ENCODE data around the gene CYREN. TPM values are rescaled to one million over a fixed set of nuclear protein-coding genes. Genes with fewer than 3 reads are reported as not detected.

CYREN gene
- polyA plus RNA-seq, 2 of the 4 experiments (the other 2 are of a cell fraction): 59.3 to 70.4 TPM

DNA sequence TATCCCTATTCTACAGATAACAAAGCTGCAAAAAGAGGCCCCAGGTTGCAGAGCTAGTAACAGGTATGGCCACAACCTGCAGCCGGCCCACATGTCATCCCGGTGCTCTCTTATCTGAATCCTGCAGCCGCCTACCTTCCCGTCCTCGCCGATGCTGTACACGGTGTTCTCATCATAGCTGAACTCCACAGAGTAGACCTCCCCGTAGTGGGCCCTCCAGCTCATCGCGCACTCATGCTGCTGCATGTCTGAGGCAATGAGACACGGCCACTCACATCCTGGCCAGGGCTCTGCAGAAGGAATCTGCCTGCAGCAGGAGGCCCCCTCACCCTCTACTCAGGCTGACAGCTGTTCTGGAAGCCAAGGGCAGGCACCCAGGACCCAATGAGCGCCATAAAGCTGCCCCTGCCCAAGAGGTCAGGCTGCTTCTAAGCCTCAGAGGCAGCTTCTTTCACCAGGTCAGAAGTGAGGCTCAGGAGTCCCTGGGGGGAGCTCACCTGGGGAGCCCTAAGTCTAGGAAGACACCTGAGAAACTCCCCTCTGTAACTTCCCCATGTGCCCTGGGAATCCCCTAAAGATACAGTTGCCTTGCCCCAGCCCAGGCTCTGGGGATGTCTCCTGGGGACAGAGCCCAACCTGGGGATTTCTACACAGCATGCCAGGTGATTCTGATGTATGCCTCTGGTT, 17.9 kb upstream of the CYREN start (continued):
- TF ChIP-seq, protein P1, sequence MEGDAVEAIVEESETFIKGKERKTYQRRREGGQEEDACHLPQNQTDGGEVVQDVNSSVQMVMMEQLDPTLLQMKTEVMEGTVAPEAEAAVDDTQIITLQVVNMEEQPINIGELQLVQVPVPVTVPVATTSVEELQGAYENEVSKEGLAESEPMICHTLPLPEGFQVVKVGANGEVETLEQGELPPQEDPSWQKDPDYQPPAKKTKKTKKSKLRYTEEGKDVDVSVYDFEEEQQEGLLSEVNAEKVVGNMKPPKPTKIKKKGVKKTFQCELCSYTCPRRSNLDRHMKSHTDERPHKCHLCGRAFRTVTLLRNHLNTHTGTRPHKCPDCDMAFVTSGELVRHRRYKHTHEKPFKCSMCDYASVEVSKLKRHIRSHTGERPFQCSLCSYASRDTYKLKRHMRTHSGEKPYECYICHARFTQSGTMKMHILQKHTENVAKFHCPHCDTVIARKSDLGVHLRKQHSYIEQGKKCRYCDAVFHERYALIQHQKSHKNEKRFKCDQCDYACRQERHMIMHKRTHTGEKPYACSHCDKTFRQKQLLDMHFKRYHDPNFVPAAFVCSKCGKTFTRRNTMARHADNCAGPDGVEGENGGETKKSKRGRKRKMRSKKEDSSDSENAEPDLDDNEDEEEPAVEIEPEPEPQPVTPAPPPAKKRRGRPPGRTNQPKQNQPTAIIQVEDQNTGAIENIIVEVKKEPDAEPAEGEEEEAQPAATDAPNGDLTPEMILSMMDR (IDR thresholded peaks at IDR 0.05): no peak
- no peak for TF ChIP-seq NFE2L2 (conservative IDR thresholded peaks at IDR 0.05; ENCODE audit: low read length)

DNA sequence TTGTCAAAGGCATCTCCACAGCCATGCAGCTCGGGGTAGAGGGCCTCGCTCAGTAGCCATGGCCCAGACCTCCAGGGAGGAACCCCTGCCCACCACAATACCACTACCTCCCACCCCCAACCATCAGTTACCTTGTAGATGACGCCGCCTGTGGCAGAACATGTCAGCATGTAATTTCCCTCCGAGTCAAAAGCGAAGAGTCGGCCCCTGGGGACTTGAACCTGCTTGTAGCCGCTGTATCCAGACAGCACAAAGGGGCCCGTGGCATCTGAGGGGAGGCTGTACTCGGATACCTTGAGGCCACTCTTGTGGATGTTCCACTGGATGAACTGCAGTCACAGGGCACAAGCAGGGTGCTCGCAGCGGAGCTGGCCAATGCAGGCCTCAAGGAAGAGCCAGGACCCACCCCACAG, 16.3 kb upstream of the CYREN start:
- no peak overlapping the region for H3K4me3 ChIP-seq
- H3K9me3 ChIP-seq: no peaks in the 10 kb centered on the region
- TF ChIP-seq, protein P2, sequence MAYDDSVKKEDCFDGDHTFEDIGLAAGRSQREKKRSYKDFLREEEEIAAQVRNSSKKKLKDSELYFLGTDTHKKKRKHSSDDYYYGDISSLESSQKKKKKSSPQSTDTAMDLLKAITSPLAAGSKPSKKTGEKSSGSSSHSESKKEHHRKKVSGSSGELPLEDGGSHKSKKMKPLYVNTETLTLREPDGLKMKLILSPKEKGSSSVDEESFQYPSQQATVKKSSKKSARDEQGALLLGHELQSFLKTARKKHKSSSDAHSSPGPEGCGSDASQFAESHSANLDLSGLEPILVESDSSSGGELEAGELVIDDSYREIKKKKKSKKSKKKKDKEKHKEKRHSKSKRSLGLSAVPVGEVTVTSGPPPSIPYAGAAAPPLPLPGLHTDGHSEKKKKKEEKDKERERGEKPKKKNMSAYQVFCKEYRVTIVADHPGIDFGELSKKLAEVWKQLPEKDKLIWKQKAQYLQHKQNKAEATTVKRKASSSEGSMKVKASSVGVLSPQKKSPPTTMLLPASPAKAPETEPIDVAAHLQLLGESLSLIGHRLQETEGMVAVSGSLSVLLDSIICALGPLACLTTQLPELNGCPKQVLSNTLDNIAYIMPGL (CRISPR knock-in tag; IDR thresholded peaks at IDR 0.05; ENCODE audit: borderline replicate concordance): no peak
- TF ChIP-seq HOXA7 (CRISPR knock-in tag; IDR thresholded peaks at IDR 0.05): no peak
- TF ChIP-seq SREBF2 (IDR thresholded peaks at IDR 0.05): no peak
- TF ChIP-seq POLR2AphosphoS2 (conservative IDR thresholded peaks at IDR 0.05; ENCODE audit: low read length): no peak
- TF ChIP-seq PHF8 (IDR thresholded peaks at IDR 0.05; ENCODE audit: borderline replicate concordance, low read depth): no peak
- no peak for TF ChIP-seq RNF2 (IDR thresholded peaks at IDR 0.05; ENCODE audit: borderline replicate concordance, low read depth)
- no peak for TF ChIP-seq ZNF302 (CRISPR knock-in tag; IDR thresholded peaks at IDR 0.05)
- TF ChIP-seq CHD4 (IDR thresholded peaks at IDR 0.05; ENCODE audit: borderline replicate concordance): no peak
- no peak for TF ChIP-seq RAD21 (conservative IDR thresholded peaks at IDR 0.05 in 1 of 2, IDR thresholded peaks at IDR 0.05 in 1 of 2)
- CTCF ChIA-PET: interaction anchor here (0.8 to 1.5 kb wide), 2 partner anchors 16 to 87 kb away, joined by 3 read pairs; partner anchors contain the start of gene CYREN
- FAIRE-seq (no peak), ATAC-seq (no peak), DNase-seq (ENCODE audit: low read depth in 1 of 2, low spot score in 1 of 2) (no peak)
- no peaks in the 10 kb centered on the region for H3K4me1 ChIP-seq
- H3K27ac ChIP-seq: no peak overlapping the region
- WGBS (ENCODE audit: missing lambda C conversion rate): 81% methylated on average over 11 of the region's 12 CpGs
- no peak overlapping the region for H3K4me2 ChIP-seq
- POLR2A ChIA-PET: no interaction called here

DNA sequence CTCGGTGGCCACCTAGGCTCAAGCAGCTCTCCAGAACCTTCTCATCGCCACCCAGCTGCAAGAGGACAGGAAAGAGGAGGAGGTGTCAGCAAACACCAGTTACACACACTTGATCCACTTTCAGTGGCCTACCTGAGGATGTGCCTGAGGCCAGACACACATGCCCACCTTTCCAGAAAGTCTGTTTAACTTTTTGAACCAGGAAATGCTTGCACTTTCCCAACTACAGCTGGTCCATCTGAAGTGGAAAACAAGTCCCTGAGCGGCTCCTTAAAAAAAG, 15.7 kb upstream of the CYREN start:
- ChIA-PET POLR2A (no interaction called here), CTCF (interaction anchor here (1.8 to 2.5 kb wide), 2 partner anchors 10 to 16 kb away, joined by 6 to 7 read pairs; partner anchors contain the start of gene CYREN)
- FAIRE-seq (no peak), DNase-seq (ENCODE audit: low read depth in 1 of 2, low spot score in 1 of 2) (no peak), ATAC-seq (no peak)
- H3K27ac ChIP-seq: no peak overlapping the region
- no peaks in the 10 kb centered on the region for H3K9me3 ChIP-seq
- H3K4me2 ChIP-seq: no peak overlapping the region
- TF ChIP-seq, protein P3, sequence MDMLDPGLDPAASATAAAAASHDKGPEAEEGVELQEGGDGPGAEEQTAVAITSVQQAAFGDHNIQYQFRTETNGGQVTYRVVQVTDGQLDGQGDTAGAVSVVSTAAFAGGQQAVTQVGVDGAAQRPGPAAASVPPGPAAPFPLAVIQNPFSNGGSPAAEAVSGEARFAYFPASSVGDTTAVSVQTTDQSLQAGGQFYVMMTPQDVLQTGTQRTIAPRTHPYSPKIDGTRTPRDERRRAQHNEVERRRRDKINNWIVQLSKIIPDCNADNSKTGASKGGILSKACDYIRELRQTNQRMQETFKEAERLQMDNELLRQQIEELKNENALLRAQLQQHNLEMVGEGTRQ (IDR thresholded peaks at IDR 0.05): no peak
- TF ChIP-seq JUNB (IDR thresholded peaks at IDR 0.05) (no peak), HOXB5 (CRISPR knock-in tag; IDR thresholded peaks at IDR 0.05) (no peak), FOSB (CRISPR knock-in tag; IDR thresholded peaks at IDR 0.05) (no peak), ZFP36 (IDR thresholded peaks at IDR 0.05; ENCODE audit: borderline replicate concordance, partially characterized antibody) (no peak), ZC3H11A (IDR thresholded peaks at IDR 0.05) (no peak), RAD21 (conservative IDR thresholded peaks at IDR 0.05 in 1 of 2, IDR thresholded peaks at IDR 0.05 in 1 of 2) (no peak), BHLHE40 (IDR thresholded peaks at IDR 0.05; ENCODE audit: low read depth, low read length) (no peak), FOXS1 (CRISPR knock-in tag; IDR thresholded peaks at IDR 0.05) (no peak), CHD2 (IDR thresholded peaks at IDR 0.05; ENCODE audit: low read length, partially characterized antibody) (no peak), RNF2 (IDR thresholded peaks at IDR 0.05; ENCODE audit: borderline replicate concordance, low read depth) (no peak), EHF (CRISPR knock-in tag; IDR thresholded peaks at IDR 0.05) (no peak), TP53 (CRISPR knock-in tag; IDR thresholded peaks at IDR 0.05) (no peak), PHF8 (IDR thresholded peaks at IDR 0.05; ENCODE audit: borderline replicate concordance, low read depth) (no peak), CBX8 (IDR thresholded peaks at IDR 0.05) (no peak)
- TF ChIP-seq, protein P4, sequence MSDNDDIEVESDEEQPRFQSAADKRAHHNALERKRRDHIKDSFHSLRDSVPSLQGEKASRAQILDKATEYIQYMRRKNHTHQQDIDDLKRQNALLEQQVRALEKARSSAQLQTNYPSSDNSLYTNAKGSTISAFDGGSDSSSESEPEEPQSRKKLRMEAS (IDR thresholded peaks at IDR 0.05): no peak
- TF ChIP-seq, protein P5, sequence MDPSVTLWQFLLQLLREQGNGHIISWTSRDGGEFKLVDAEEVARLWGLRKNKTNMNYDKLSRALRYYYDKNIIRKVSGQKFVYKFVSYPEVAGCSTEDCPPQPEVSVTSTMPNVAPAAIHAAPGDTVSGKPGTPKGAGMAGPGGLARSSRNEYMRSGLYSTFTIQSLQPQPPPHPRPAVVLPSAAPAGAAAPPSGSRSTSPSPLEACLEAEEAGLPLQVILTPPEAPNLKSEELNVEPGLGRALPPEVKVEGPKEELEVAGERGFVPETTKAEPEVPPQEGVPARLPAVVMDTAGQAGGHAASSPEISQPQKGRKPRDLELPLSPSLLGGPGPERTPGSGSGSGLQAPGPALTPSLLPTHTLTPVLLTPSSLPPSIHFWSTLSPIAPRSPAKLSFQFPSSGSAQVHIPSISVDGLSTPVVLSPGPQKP (IDR thresholded peaks at IDR 0.05; ENCODE audit: low read depth, low read length): no peak
- TF ChIP-seq, protein P1 (IDR thresholded peaks at IDR 0.05): no peak
- WGBS (ENCODE audit: missing lambda C conversion rate): 91% methylated on average over 3 of the region's 3 CpGs
- H3K4me1 ChIP-seq: no peaks in the 10 kb centered on the region
- H3K4me3 ChIP-seq: no peak overlapping the region

Data from A549 (cell line).